GM19468 (cell line): Measurements from ENCODE around the gene ARHGAP27.
"Not testable (repeated sequence)": the region's sequence is repeated elsewhere in the genome, so short reads cannot be mapped to it uniquely, and the experiment has no call there.

Source experiments
- ATAC-seq: cut with Tn5 transposase; IDR thresholded peaks from one replicate; pipeline ENCODE4 v1.9.1; 2021; ENCODE audit warnings: mild to moderate bottlenecking, moderate library complexity, moderate number of reproducible peaks; ENCODE audit not compliant: unreplicated experiment; ENCODE audit errors: extremely low read depth

ARHGAP27 gene

GRCh38 chr17:45432405-45433158 is at the start of gene ARHGAP27:
ARHGAP27 (minus strand) TSS chr17:45432870; CDS start chr17:45430279, 2,591 bp downstream.
- no peak for ATAC-seq

GRCh38 chr17:45482317-45482716 is 49.6 kb upstream of the ARHGAP27 start:
- not testable (repeated sequence) for ATAC-seq

- not testable (repeated sequence) for ATAC-seq
These were observed 42.8 kb upstream of the ARHGAP27 start for GRCh38 chr17:45475436-45475835.

GRCh38 chr17:45472249-45472648 is 39.6 kb upstream of the ARHGAP27 start:
- ATAC-seq: not testable (repeated sequence)

GRCh38 chr17:45469204-45469563 is 36.5 kb upstream of the ARHGAP27 start:
- not testable (repeated sequence) for ATAC-seq

GRCh38 chr17:45468293-45469203 is 35.9 kb upstream of the ARHGAP27 start:
- not testable (repeated sequence) for ATAC-seq

- ATAC-seq: peak; percentile 49
These were observed 29.1 kb upstream of the ARHGAP27 start for GRCh38 chr17:45461524-45462327.

- not testable (repeated sequence) for ATAC-seq
These were observed 27.8 kb upstream of the ARHGAP27 start for GRCh38 chr17:45460422-45460821.

- ATAC-seq: not testable (repeated sequence)
These were observed 21.7 kb upstream of the ARHGAP27 start for GRCh38 chr17:45454341-45454740.

- not testable (repeated sequence) for ATAC-seq
These were observed 21.1 kb upstream of the ARHGAP27 start for GRCh38 chr17:45453731-45454130.

- ATAC-seq: not testable (repeated sequence)
These were observed 20.5 kb upstream of the ARHGAP27 start for GRCh38 chr17:45453225-45453534.

- not testable (repeated sequence) for ATAC-seq
These were observed 19.9 kb upstream of the ARHGAP27 start for GRCh38 chr17:45452329-45453224.

GRCh38 chr17:45451660-45452059 is 19.0 kb upstream of the ARHGAP27 start:
- ATAC-seq: not testable (repeated sequence)

- ATAC-seq: no peak
These were observed 18.5 kb upstream of the ARHGAP27 start for GRCh38 chr17:45451131-45451530.

- not testable (repeated sequence) for ATAC-seq
These were observed 17.1 kb upstream of the ARHGAP27 start for GRCh38 chr17:45449708-45450329.

- not testable (repeated sequence) for ATAC-seq
These were observed 16.6 kb upstream of the ARHGAP27 start for GRCh38 chr17:45449260-45449659.

- ATAC-seq: not testable (repeated sequence)
These were observed 15.8 kb upstream of the ARHGAP27 start for GRCh38 chr17:45448483-45448882.

- ATAC-seq: not testable (repeated sequence)
These were observed 15.4 kb upstream of the ARHGAP27 start for GRCh38 chr17:45448066-45448465.

- ATAC-seq: not testable (repeated sequence)
These were observed 15.0 kb upstream of the ARHGAP27 start for GRCh38 chr17:45447650-45448049.
